Smooth muscle cell (in vitro differentiated cells): ENCODE data around the gene ANKRD18A. TPM values are rescaled to one million over a fixed set of nuclear protein-coding genes. Genes with fewer than 3 reads are reported as not detected.

Experiments used
- DNase-seq: peaks from one replicate; lab custom pipeline; 2025; ENCODE audit not compliant: unreplicated experiment; lab: John Stamatoyannopoulos, UW
- H2AFZ ChIP-seq: fragments of 200-600 bp; sonication (generic); 2 replicates; pipeline ENCODE4 v1.6.0; 2016; ENCODE audit warnings: antibody characterized with exemption, low read depth, mild to moderate bottlenecking
- H3F3A ChIP-seq: fragments of 200-600 bp; sonication (generic); 2 replicates; pipeline ENCODE4 v1.6.0; 2017; ENCODE audit warnings: antibody characterized with exemption, low read depth
- H3K27ac ChIP-seq: fragments of 200-600 bp; sonication (generic); 2 replicates; pipeline ENCODE4 v1.5.1; 2016; ENCODE audit warnings: low read depth, mild to moderate bottlenecking
- H3K27me3 ChIP-seq: fragments of 200-600 bp; sonication (generic); 2 replicates; pipeline ENCODE4 v1.6.1; 2016; ENCODE audit warnings: low read depth, mild to moderate bottlenecking
- H3K36me3 ChIP-seq: fragments of 200-600 bp; sonication (generic); 2 replicates; pipeline ENCODE4 v1.5.1; 2016; ENCODE audit warnings: low read depth
- H3K4me1 ChIP-seq: fragments of 200-600 bp; sonication (generic); 2 replicates; pipeline ENCODE4 v1.5.1; 2016; ENCODE audit warnings: low read depth
- H3K4me2 ChIP-seq: fragments of 200-600 bp; sonication (generic); 2 replicates; pipeline ENCODE4 v1.6.0; 2016; ENCODE audit warnings: mild to moderate bottlenecking
- H3K4me3 ChIP-seq: fragments of 200-600 bp; sonication (generic); 2 replicates; pipeline ENCODE4 v1.5.1; 2016; ENCODE audit warnings: mild to moderate bottlenecking
- H3K79me2 ChIP-seq: fragments of 200-600 bp; sonication (generic); 2 replicates; pipeline ENCODE4 v1.6.0; 2016; ENCODE audit warnings: low read depth, mild to moderate bottlenecking
- H3K9ac ChIP-seq: fragments of 200-600 bp; sonication (generic); 2 replicates; pipeline ENCODE4 v1.6.0; 2016; ENCODE audit warnings: low read depth
- H3K9me3 ChIP-seq: fragments of 200-600 bp; sonication (generic); replicated peaks from 2 replicates; pipeline ENCODE4 v1.5.1; 2016; ENCODE audit warnings: low read depth
- H4K20me1 ChIP-seq: fragments of 200-600 bp; sonication (generic); 2 replicates; pipeline ENCODE4 v1.6.0; 2016; ENCODE audit warnings: low read depth
- whole genome bisulfite sequencing: methylation state at CpG from one replicate; pipeline ENCODE4 v1.1.7; 2016; ENCODE audit warnings: low lambda C conversion rate; 5-methylcytosine and 5-hydroxymethylcytosine counted together
- polyA plus RNA-seq: library from polyadenylated mRNA; unstranded; fragments of >200 nt; fragmentation: Nextera tagmentation; extraction: Ambion mirVana; gene quantifications from 2 replicates; pipeline ENCODE4 v1.2.1, GENCODE V29; 2016
- total RNA-seq: library from RNA; depleted of rRNA; stranded (reverse); fragments of >200 nt; gene quantifications from 2 replicates; pipeline ENCODE4 v1.2.3, GENCODE V29; 2014
- TF ChIP-seq, protein P1 (sequence below): fragments of 200-600 bp; sonication (generic); IDR thresholded peaks from 2 replicates; pipeline ENCODE4 v1.5.1; 2017; ENCODE audit warnings: borderline replicate concordance, mild to moderate bottlenecking, antibody characterized with exemption; ENCODE audit not compliant: insufficient read depth, poor library complexity, severe bottlenecking

Gene ANKRD18A
- total and polyA plus RNA-seq, 2 experiments from 2014 or later = not detected

DNA sequence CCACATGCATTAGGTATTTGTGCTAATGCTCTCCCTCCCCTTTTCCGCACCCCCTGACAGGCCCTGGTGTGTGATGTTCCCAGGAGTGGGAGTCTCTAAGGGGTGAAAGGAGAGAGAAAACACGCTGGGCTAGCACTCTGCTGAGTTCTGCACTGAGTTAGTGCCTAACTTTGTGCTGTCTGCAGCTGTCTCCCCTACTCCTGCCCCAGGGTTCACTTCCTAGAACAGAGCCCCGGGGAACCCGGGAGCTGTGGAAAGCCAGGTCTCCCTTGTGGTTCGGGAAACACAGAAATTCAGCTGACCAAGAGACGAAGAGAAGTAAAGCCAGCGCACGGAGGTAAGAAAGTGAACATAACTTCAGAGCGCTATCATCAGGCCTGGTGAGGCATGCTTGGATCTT is 20.7 kb upstream of the ANKRD18A start:
- H3K9me3 ChIP-seq = no peaks in the 10 kb centered on the region
- no peak overlapping the region for H2AFZ ChIP-seq
- no peak overlapping the region for H3K27ac ChIP-seq
- H3K36me3 ChIP-seq = no peaks in the 10 kb centered on the region
- TF ChIP-seq, protein P1, sequence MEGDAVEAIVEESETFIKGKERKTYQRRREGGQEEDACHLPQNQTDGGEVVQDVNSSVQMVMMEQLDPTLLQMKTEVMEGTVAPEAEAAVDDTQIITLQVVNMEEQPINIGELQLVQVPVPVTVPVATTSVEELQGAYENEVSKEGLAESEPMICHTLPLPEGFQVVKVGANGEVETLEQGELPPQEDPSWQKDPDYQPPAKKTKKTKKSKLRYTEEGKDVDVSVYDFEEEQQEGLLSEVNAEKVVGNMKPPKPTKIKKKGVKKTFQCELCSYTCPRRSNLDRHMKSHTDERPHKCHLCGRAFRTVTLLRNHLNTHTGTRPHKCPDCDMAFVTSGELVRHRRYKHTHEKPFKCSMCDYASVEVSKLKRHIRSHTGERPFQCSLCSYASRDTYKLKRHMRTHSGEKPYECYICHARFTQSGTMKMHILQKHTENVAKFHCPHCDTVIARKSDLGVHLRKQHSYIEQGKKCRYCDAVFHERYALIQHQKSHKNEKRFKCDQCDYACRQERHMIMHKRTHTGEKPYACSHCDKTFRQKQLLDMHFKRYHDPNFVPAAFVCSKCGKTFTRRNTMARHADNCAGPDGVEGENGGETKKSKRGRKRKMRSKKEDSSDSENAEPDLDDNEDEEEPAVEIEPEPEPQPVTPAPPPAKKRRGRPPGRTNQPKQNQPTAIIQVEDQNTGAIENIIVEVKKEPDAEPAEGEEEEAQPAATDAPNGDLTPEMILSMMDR = no peak
- no peaks in the 10 kb centered on the region for H3K4me1 ChIP-seq
- H3K27me3 ChIP-seq = no peaks in the 10 kb centered on the region
- no peaks in the 10 kb centered on the region for H4K20me1 ChIP-seq
- DNase-seq = no peak
- no peak overlapping the region for H3K4me2 ChIP-seq
- WGBS = 93% methylated on average over 9 of the region's 9 CpGs
- no peaks in the 10 kb centered on the region for H3F3A ChIP-seq
- H3K79me2 ChIP-seq = no peaks in the 10 kb centered on the region
- H3K9ac ChIP-seq = no peak overlapping the region
- H3K4me3 ChIP-seq = no peak overlapping the region

DNA sequence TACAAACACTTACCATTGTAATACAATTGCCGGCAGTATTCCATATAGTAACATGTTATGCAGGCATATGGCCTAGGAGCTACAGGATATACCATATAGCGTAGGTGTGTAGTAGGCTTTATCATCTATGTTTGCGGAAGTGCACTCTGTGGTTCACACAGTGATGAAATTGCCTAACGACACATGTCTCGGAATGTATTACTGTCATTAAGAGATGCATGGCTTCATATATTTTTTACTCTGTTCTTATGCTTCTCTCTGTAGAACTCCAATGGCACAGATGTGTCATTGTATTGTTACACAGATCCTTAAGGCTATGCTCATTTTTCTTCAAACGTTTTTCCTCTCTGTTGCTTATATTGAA is 19.2 kb upstream of the ANKRD18A start:
- TF ChIP-seq, protein P1 = no peak
- H3K79me2 ChIP-seq = no peaks in the 10 kb centered on the region
- H3K4me3 ChIP-seq = no peak overlapping the region
- no peak for DNase-seq
- WGBS = 86% methylated on average over 6 of the region's 6 CpGs
- no peaks in the 10 kb centered on the region for H3K27me3 ChIP-seq
- H3K36me3 ChIP-seq = no peaks in the 10 kb centered on the region
- no peaks in the 10 kb centered on the region for H3K9me3 ChIP-seq
- no peaks in the 10 kb centered on the region for H4K20me1 ChIP-seq
- no peak overlapping the region for H3K9ac ChIP-seq
- H3F3A ChIP-seq = no peaks in the 10 kb centered on the region
- no peak overlapping the region for H3K4me2 ChIP-seq
- no peak overlapping the region for H2AFZ ChIP-seq
- H3K4me1 ChIP-seq = no peaks in the 10 kb centered on the region
- H3K27ac ChIP-seq = no peak overlapping the region

DNA sequence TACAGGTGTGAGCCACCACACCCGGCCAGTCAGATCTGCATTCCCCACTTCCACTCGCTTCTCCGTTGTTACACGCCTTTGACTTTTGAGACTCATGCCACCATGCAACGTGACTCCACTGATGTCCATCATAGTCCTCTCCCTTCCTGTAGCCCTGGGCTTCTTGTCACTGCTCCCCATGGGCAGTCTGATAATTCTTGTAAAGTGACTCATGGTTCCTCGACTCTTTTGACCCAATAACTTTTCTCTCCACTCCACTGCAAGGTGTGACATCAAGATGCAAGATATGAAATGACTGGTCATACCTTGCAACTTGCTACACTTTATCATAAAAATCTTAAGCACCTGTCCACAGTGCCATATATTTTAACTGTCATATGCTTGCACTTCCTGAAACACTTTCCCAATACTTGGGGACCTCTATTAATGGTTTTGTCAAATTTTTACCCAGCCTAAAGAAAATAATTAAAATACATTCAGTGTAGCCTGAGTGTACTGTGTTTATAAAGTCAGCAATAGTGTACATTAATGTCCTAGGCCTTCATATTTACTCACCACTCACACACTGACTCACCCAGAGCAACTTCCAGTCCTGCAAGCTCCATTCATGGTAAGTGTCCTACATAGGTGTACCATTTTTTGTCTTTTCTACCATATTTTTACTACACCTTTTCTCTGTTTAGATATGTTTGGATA is 18.6 kb upstream of the ANKRD18A start:
- no peak overlapping the region for H3K27ac ChIP-seq
- H3F3A ChIP-seq = no peaks in the 10 kb centered on the region
- H3K4me2 ChIP-seq = no peak overlapping the region
- H2AFZ ChIP-seq = no peak overlapping the region
- no peak overlapping the region for H3K4me3 ChIP-seq
- TF ChIP-seq, protein P1 = no peak
- H3K79me2 ChIP-seq = no peaks in the 10 kb centered on the region
- 90% methylated on average over 6 of the region's 6 CpGs for WGBS
- H3K4me1 ChIP-seq = no peaks in the 10 kb centered on the region
- no peaks in the 10 kb centered on the region for H4K20me1 ChIP-seq
- H3K9me3 ChIP-seq = no peaks in the 10 kb centered on the region
- no peak overlapping the region for H3K9ac ChIP-seq
- H3K36me3 ChIP-seq = no peaks in the 10 kb centered on the region
- no peaks in the 10 kb centered on the region for H3K27me3 ChIP-seq
- DNase-seq = no peak

DNA sequence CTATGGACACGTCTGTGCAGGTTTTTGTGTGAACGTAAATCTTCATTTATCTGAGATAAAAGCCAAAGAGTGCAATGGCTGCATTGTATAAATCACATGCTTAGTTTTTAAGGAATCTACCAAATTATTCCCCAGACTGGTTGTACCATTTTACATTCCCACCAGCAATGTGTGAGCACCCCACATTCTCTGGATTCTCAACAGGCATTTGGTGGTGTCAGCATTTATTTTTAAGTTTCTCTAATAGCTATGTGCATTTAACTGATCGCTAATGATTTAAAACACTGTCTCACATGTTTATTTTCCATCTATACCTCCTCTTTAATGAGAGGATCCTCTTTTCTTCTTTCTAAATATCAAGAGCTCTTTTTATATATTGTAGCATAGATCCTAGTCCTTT is 13.9 kb upstream of the ANKRD18A start:
- no peaks in the 10 kb centered on the region for H3K4me1 ChIP-seq
- no peaks in the 10 kb centered on the region for H3K79me2 ChIP-seq
- no peak overlapping the region for H3K4me3 ChIP-seq
- no peak overlapping the region for H3K9ac ChIP-seq
- no peak overlapping the region for H3K27ac ChIP-seq
- H3K9me3 ChIP-seq = no peaks in the 10 kb centered on the region
- 88% methylated on average over 3 of the region's 3 CpGs for WGBS
- TF ChIP-seq, protein P1 = no peak
- DNase-seq = no peak
- no peak overlapping the region for H3K4me2 ChIP-seq
- H2AFZ ChIP-seq = no peak overlapping the region
- H3F3A ChIP-seq = no peaks in the 10 kb centered on the region
- no peaks in the 10 kb centered on the region for H3K27me3 ChIP-seq
- H4K20me1 ChIP-seq = no peaks in the 10 kb centered on the region
- H3K36me3 ChIP-seq = no peaks in the 10 kb centered on the region
